Hepatocyte (in vitro differentiated cells): ENCODE results near the gene CLCN7. TPM values are rescaled to one million over a fixed set of nuclear protein-coding genes. Genes with fewer than 3 reads are reported as not detected.

Experiments
- DNase-seq: peaks from one replicate; pipeline ENCODE4 v3.0.0-alpha.2; 2016; ENCODE audit warnings: low spot score
- H2AFZ ChIP-seq: fragments of 200-600 bp; sonication (generic); 2 replicates; pipeline ENCODE4 v1.6.0; 2016; ENCODE audit warnings: antibody characterized with exemption, mild to moderate bottlenecking
- H3K27ac ChIP-seq: fragments of 200-600 bp; sonication (generic); 2 replicates; pipeline ENCODE4 v1.5.1; 2016; ENCODE audit warnings: mild to moderate bottlenecking
- H3K27me3 ChIP-seq: fragments of 200-600 bp; sonication (generic); 2 replicates; pipeline ENCODE4 v1.6.1; 2016
- H3K36me3 ChIP-seq: fragments of 200-600 bp; sonication (generic); replicated peaks from 2 replicates; pipeline ENCODE4 v1.5.1; 2016; ENCODE audit warnings: low read depth; ENCODE audit not compliant: insufficient read depth
- H3K4me1 ChIP-seq: fragments of 200-600 bp; sonication (generic); 2 replicates; pipeline ENCODE4 v1.5.1; 2016; ENCODE audit warnings: mild to moderate bottlenecking, moderate library complexity; ENCODE audit not compliant: insufficient read depth
- H3K4me2 ChIP-seq: fragments of 200-600 bp; sonication (generic); 2 replicates; pipeline ENCODE4 v1.6.0; 2016
- H3K4me3 ChIP-seq: fragments of 200-600 bp; sonication (generic); 2 replicates; pipeline ENCODE4 v1.5.1; 2016; ENCODE audit warnings: mild to moderate bottlenecking
- H3K79me2 ChIP-seq: fragments of 200-600 bp; sonication (generic); 2 replicates; pipeline ENCODE4 v1.6.0; 2017; ENCODE audit warnings: mild to moderate bottlenecking
- H3K9me2 ChIP-seq: fragments of 200-600 bp; sonication (generic); replicated peaks from 2 replicates; pipeline ENCODE4 v1.6.0; 2017; ENCODE audit warnings: mild to moderate bottlenecking; ENCODE audit not compliant: insufficient read depth
- H3K9me3 ChIP-seq: fragments of 200-600 bp; sonication (generic); 2 replicates; pipeline ENCODE4 v1.5.1; 2016; ENCODE audit warnings: low read depth, mild to moderate bottlenecking
- H4K20me1 ChIP-seq: fragments of 200-600 bp; sonication (generic); 2 replicates; pipeline ENCODE4 v1.6.0; 2016; ENCODE audit warnings: mild to moderate bottlenecking; ENCODE audit not compliant: insufficient read depth, poor library complexity, severe bottlenecking
- CTCF ChIP-seq: fragments of 200-600 bp; sonication (generic); IDR thresholded peaks from 2 replicates; pipeline ENCODE4 v1.5.1; 2016; ENCODE audit warnings: antibody characterized with exemption, mild to moderate bottlenecking; ENCODE audit not compliant: poor library complexity
- EZH2 ChIP-seq: fragments of 200-600 bp; sonication (generic); IDR thresholded peaks from 2 replicates; pipeline ENCODE4 v1.6.1; 2016; ENCODE audit warnings: antibody characterized with exemption, mild to moderate bottlenecking, borderline replicate concordance
- EZH2phosphoT487 ChIP-seq: fragments of 200-600 bp; sonication (generic); IDR thresholded peaks from one replicate; pipeline ENCODE4 v1.6.1; 2018; ENCODE audit warnings: antibody characterized with exemption, mild to moderate bottlenecking, low read depth, moderate library complexity; ENCODE audit not compliant: unreplicated experiment, severe bottlenecking
- WGBS: methylation state at CpG from one replicate; pipeline ENCODE4 v1.1.6; 2016; ENCODE audit warnings: low lambda C conversion rate; ENCODE audit errors: missing lambda C conversion rate; 5-methylcytosine and 5-hydroxymethylcytosine counted together
- polyA plus RNA-seq: library from polyadenylated mRNA; unstranded; fragments of >200 nt; fragmentation: Nextera tagmentation; extraction: Ambion mirVana; gene quantifications from 2 replicates; pipeline ENCODE4 v1.2.1, GENCODE V29; 2016
- total RNA-seq: library from RNA; depleted of rRNA; stranded (reverse); fragments of >200 nt; gene quantifications from 2 replicates; pipeline ENCODE4 v1.2.3, GENCODE V29; 2014

The CLCN7 gene
- total and polyA plus RNA-seq, 2 experiments from 2014 or later, result 56.3 to 107 TPM

GRCh38 chr16:1413684-1414531 is 60.9 kb downstream of the CLCN7 start:
- Histone ChIP-seq H3K4me1 (peaks cover 7% of the 10 kb centered on the region), H3K9me3 (no peaks in the 10 kb centered on the region), H3K79me2 (peaks cover 39% of the 10 kb centered on the region), H3K36me3 (no peaks in the 10 kb centered on the region), H2AFZ (peak overlapping the region; percentile 81), H3K9me2 (no peaks in the 10 kb centered on the region), H3K27me3 (no peaks in the 10 kb centered on the region), H3K4me2 (peak overlapping the region; percentile 97), H4K20me1 (no peaks in the 10 kb centered on the region), H3K4me3 (peak overlapping the region; percentile 96), H3K27ac (peak overlapping the region; percentile 80)
- peak; percentile 80 for DNase-seq
- WGBS, result 6% methylated on average over 64 of the region's 85 CpGs
- TF ChIP-seq CTCF (peak; percentile 74), EZH2phosphoT487 (no peak)

- Histone ChIP-seq H3K27me3 (no peaks in the 10 kb centered on the region), H3K4me3 (no peak overlapping the region), H3K4me2 (no peak overlapping the region), H3K4me1 (peaks cover 10% of the 10 kb centered on the region), H3K9me3 (no peaks in the 10 kb centered on the region), H3K27ac (no peak overlapping the region), H4K20me1 (no peaks in the 10 kb centered on the region), H3K36me3 (no peaks in the 10 kb centered on the region), H3K9me2 (no peaks in the 10 kb centered on the region), H2AFZ (no peak overlapping the region), H3K79me2 (peaks cover 36% of the 10 kb centered on the region)
- WGBS, result 94% methylated on average over 2 of the region's 2 CpGs
- DNase-seq, result no peak
- TF ChIP-seq EZH2phosphoT487 (no peak), CTCF (no peak), EZH2 (no peak)
Measured at GRCh38 chr16:1412847-1413246, 62.0 kb downstream of the CLCN7 start.

- Histone ChIP-seq H3K9me3 (no peaks in the 10 kb centered on the region), H3K4me1 (peaks cover 7% of the 10 kb centered on the region), H3K36me3 (no peaks in the 10 kb centered on the region), H3K4me3 (peak overlapping the region; percentile 62), H3K79me2 (peaks cover 47% of the 10 kb centered on the region), H4K20me1 (peaks cover 3% of the 10 kb centered on the region), H3K9me2 (no peaks in the 10 kb centered on the region), H2AFZ (peak overlapping the region; percentile 50), H3K27me3 (no peaks in the 10 kb centered on the region), H3K27ac (peak overlapping the region; percentile 20), H3K4me2 (peak overlapping the region; percentile 91)
- peak; percentile 97 for DNase-seq
- TF ChIP-seq EZH2, result no peak
- TF ChIP-seq EZH2phosphoT487, result no peak
- no peak for TF ChIP-seq CTCF
- 4% methylated on average over 30 of the region's 42 CpGs for WGBS
Measured at GRCh38 chr16:1408171-1408837, 66.5 kb downstream of the CLCN7 start.
